ENCODE results near the gene KCNA10. TPM values are rescaled to one million over a fixed set of nuclear protein-coding genes. Genes with fewer than 3 reads are reported as not detected.

KCNA10 gene
- total RNA-seq, 2 experiments from 2014 or later: not detected

GRCh38 chr1:110549831-110550230 is 30.9 kb upstream of the KCNA10 start:
- Histone ChIP-seq H4K20me1 (ENCODE audit: insufficient read depth, low read length) (no peaks in the 10 kb centered on the region), H3K4me2 (ENCODE audit: low read length) (no peak overlapping the region), H3K4me1 (ENCODE audit: insufficient read depth, low read length, poor library complexity, severe bottlenecking) (no peaks in the 10 kb centered on the region), H3K36me3 (ENCODE audit: insufficient read depth, low read length) (no peaks in the 10 kb centered on the region), H3K4me3 (ENCODE audit: low read depth, low read length, poor library complexity, severe bottlenecking) (no peak overlapping the region), H3K9me3 (ENCODE audit: low read length) (no peaks in the 10 kb centered on the region), H3K79me2 (ENCODE audit: insufficient read depth, low read depth, low read length) (no peaks in the 10 kb centered on the region), H2AFZ (ENCODE audit: low read length) (no peak overlapping the region), H3K9me2 (ENCODE audit: insufficient read depth, low read length) (no peaks in the 10 kb centered on the region), H3K27ac (ENCODE audit: low read depth, low read length, poor library complexity, severe bottlenecking) (no peak overlapping the region)
- ChIA-PET POLR2A (interaction anchor here (0.7 kb wide), 1 partner anchor 44 kb away, joined by 3 read pairs; no protein-coding TSS in a partner anchor), CTCF (ENCODE audit: unreplicated experiment) (interaction anchor here (1.4 kb wide), 1 partner anchor 17 kb away, joined by 3 read pairs; no protein-coding TSS in a partner anchor)
- intact Hi-C loops (cut with micrococcal nuclease; ENCODE audit: unreplicated experiment): no loop called here
- no peak for DNase-seq (ENCODE audit: low spot score)
- TF ChIP-seq, protein P1, sequence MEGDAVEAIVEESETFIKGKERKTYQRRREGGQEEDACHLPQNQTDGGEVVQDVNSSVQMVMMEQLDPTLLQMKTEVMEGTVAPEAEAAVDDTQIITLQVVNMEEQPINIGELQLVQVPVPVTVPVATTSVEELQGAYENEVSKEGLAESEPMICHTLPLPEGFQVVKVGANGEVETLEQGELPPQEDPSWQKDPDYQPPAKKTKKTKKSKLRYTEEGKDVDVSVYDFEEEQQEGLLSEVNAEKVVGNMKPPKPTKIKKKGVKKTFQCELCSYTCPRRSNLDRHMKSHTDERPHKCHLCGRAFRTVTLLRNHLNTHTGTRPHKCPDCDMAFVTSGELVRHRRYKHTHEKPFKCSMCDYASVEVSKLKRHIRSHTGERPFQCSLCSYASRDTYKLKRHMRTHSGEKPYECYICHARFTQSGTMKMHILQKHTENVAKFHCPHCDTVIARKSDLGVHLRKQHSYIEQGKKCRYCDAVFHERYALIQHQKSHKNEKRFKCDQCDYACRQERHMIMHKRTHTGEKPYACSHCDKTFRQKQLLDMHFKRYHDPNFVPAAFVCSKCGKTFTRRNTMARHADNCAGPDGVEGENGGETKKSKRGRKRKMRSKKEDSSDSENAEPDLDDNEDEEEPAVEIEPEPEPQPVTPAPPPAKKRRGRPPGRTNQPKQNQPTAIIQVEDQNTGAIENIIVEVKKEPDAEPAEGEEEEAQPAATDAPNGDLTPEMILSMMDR (conservative IDR thresholded peaks at IDR 0.05; ENCODE audit: low read length): no peak
- no peak for TF ChIP-seq EZH2phosphoT487 (IDR thresholded peaks at IDR 0.05; ENCODE audit: borderline replicate concordance, low read depth, low read length)
- no TSS peak for BruUV-seq (replicated peaks)

DNA sequence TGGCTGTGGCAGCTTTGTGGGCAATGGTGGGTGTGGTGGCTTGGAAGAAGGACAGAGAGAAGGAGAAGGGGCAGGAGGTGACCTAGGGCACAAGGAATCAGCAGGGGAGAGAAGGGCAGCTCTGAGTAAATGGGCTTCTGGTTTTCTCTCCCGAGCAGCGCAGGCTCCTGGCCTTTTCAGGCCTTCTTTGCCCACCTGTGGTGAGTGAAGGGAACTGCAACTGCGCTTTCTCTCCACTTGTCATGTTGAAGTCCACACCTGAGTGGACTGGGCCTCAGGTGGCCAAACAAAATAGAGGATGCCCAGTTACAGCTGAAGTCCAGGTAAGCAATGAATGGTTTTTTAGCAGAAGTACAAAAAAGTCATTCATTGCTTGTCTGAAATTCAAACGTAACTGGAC is 29.4 kb upstream of the KCNA10 start:
- Histone ChIP-seq H3K4me3 (ENCODE audit: low read depth, low read length, poor library complexity, severe bottlenecking) (no peak overlapping the region), H3K27ac (ENCODE audit: low read depth, low read length, poor library complexity, severe bottlenecking) (no peak overlapping the region), H3K4me2 (ENCODE audit: low read length) (no peak overlapping the region), H3K9me2 (ENCODE audit: insufficient read depth, low read length) (no peaks in the 10 kb centered on the region), H3K9me3 (ENCODE audit: low read length) (no peaks in the 10 kb centered on the region), H2AFZ (ENCODE audit: low read length) (no peak overlapping the region), H3K4me1 (ENCODE audit: insufficient read depth, low read length, poor library complexity, severe bottlenecking) (no peaks in the 10 kb centered on the region), H4K20me1 (ENCODE audit: insufficient read depth, low read length) (no peaks in the 10 kb centered on the region), H3K79me2 (ENCODE audit: insufficient read depth, low read depth, low read length) (no peaks in the 10 kb centered on the region), H3K36me3 (ENCODE audit: insufficient read depth, low read length) (no peaks in the 10 kb centered on the region)
- POLR2A ChIA-PET: no interaction called here
- peak; percentile 26 for DNase-seq (ENCODE audit: low spot score)
- intact Hi-C loops (cut with micrococcal nuclease; ENCODE audit: unreplicated experiment): no loop called here
- TF ChIP-seq, protein P1 (conservative IDR thresholded peaks at IDR 0.05; ENCODE audit: low read length): peak; percentile 64
- no peak for TF ChIP-seq EZH2phosphoT487 (IDR thresholded peaks at IDR 0.05; ENCODE audit: borderline replicate concordance, low read depth, low read length)
- no TSS peak for BruUV-seq (replicated peaks)
- CTCF ChIA-PET (ENCODE audit: unreplicated experiment): no interaction called here

DNA sequence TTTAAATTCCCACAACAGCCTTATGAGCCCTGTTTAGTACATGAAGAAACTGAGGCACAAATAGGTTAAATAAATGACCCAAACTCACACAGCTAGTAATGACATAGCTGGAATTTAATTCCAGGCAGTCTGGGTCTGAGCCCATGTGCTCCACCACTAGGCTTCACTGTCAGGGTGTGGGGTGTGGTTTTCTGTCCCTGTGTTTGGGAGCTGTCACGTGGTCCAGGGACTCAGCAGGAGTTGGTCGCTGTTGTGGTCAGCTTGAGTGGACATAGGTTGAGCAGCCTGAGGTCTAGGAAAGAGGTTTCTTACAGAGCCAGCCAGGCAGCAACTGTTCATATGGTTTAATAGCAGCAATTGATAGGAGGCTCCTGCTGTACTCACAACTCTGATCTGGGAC is 28.0 kb upstream of the KCNA10 start:
- H4K20me1 ChIP-seq (ENCODE audit: insufficient read depth, low read length): no peaks in the 10 kb centered on the region
- H3K9me3 ChIP-seq (ENCODE audit: low read length): no peaks in the 10 kb centered on the region
- H3K9me2 ChIP-seq (ENCODE audit: insufficient read depth, low read length): no peaks in the 10 kb centered on the region
- no peak overlapping the region for H2AFZ ChIP-seq (ENCODE audit: low read length)
- TF ChIP-seq EZH2phosphoT487 (IDR thresholded peaks at IDR 0.05; ENCODE audit: borderline replicate concordance, low read depth, low read length): no peak
- TF ChIP-seq, protein P1 (conservative IDR thresholded peaks at IDR 0.05; ENCODE audit: low read length): no peak
- POLR2A ChIA-PET: no interaction called here
- no peaks in the 10 kb centered on the region for H3K4me1 ChIP-seq (ENCODE audit: insufficient read depth, low read length, poor library complexity, severe bottlenecking)
- CTCF ChIA-PET (ENCODE audit: unreplicated experiment): no interaction called here
- H3K4me3 ChIP-seq (ENCODE audit: low read depth, low read length, poor library complexity, severe bottlenecking): no peak overlapping the region
- no peaks in the 10 kb centered on the region for H3K36me3 ChIP-seq (ENCODE audit: insufficient read depth, low read length)
- H3K4me2 ChIP-seq (ENCODE audit: low read length): no peak overlapping the region
- no peak overlapping the region for H3K27ac ChIP-seq (ENCODE audit: low read depth, low read length, poor library complexity, severe bottlenecking)
- no TSS peak for BruUV-seq (replicated peaks)
- no peaks in the 10 kb centered on the region for H3K79me2 ChIP-seq (ENCODE audit: insufficient read depth, low read depth, low read length)
- no peak for DNase-seq (ENCODE audit: low spot score)
- intact Hi-C loops (cut with micrococcal nuclease; ENCODE audit: unreplicated experiment): no loop called here
